NCI-H2227 (cell line): ENCODE measurements around the gene ALK.
"Not testable (repeated sequence)": the region's sequence is repeated elsewhere in the genome, so short reads cannot be mapped to it uniquely, and the experiment has no call there.

Experiments
- DNase-seq: peaks from one replicate; lab custom pipeline; 2025; ENCODE audit not compliant: unreplicated experiment; lab: John Stamatoyannopoulos, UW

The ALK gene

DNA sequence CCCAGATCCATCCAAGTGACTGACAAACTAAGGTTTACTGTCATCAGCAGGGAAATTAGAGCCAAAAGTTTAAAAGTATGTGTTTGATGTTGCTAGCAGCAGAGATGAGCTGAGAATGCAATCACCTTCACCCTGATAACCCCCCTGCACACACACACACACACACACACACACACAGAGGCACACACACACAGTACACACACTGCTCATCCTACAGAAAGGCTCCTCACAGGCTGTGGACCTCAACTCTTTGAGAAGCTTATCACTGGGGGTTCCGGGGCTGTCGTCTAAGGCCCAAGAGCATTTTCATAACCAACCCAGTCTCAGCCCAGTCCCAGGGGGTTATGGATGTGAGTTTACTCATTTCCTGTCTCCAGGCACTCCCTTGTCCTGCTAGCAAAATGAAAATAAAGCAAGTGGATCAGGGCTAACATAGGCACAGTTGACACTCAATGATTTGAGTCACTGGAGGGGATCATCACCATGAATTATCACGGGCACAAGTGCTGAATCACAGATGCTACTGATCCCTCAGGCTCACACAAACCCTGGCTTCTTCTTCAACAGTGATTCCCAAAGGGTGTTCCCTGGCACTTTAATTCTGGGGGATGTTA lies 76.6 kb downstream of the ALK start:
- DNase-seq, result no peak

DNA sequence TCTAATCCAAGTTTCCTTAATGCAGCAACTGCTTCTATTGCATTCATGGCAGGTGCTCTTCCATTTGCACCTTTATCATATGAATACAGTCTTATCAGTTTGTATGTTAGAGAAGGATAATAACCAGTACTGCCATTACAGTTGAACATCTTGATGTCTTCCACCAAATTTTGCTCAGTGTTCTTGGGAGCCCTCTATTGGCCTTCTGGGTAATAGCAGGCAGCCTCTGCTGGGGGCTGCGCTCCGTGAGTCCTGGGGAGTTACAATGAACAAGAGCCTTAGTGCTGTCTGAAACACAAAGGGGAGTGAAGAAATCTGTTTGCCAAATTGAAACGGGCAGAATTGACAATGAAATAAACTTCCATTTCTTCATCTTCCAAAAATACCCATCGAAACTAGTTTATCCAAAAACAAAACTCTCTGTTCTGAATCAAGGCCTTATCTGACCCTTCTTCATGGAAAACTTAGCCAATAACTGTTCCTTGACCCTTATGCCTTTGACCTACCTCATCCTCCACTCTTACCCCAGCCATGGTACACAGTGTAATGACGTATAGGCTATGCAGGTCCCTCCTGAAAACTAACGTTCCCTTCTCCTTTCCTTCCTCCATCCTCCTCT lies 79.9 kb downstream of the ALK start:
- peak; percentile 50 for DNase-seq

DNA sequence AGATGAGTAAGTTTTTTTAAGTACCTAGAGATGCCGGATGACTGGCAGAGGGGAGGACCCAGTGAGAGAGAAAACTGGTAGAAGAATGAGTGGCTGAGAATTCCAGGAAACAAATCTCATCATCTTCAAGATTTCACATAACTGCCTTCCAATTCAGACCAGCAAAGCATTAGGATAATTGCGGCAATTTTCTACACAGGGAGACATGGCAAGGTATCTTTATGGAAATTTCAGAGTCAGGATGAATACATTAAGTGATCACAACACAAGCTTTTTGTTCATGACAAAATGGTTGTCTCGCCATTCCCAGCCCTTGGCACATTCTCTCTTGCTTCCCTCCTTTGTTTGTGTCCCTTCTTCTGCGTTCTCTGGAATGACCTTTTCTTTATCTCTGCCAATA lies 82.1 kb downstream of the ALK start:
- DNase-seq, result peak; percentile 15

DNA sequence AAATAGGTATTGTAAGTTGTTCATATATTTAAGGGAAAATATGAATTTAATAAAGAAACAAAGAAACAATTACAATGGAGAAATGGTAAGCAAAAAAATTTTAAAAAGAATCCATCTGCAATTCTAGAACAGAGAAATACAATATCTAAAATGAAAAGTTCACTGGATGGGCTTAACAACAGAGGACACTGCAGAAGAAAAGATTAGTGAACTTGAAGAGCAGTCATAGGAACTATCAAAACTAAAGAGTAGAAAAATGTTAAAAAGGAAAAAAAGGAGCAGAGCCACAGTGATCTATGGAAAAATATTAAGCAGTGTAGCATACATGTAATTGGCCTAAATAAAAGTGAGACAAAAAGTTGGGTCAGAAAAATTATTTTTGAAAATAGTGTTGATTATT lies 83.5 kb downstream of the ALK start:
- DNase-seq, result no peak

DNA sequence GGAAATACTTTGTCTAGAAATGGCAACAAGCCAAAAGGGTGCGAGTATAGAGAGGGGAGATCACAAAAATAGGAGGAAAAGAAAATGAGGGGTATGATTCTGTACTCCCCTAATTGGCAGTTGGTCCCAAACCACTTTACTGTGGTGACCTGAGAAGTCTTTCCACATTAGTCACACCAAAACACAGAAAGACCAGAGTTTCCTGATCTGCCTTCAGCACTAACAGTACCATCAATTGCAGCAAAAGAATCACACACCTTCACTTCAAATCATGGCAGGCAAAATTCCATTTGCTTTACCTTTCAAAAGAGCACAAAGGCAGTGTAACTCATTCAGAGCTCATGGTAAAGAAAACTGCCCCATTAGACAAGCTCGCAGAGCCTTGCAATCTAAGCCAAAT lies 86.8 kb downstream of the ALK start:
- no peak for DNase-seq

DNA sequence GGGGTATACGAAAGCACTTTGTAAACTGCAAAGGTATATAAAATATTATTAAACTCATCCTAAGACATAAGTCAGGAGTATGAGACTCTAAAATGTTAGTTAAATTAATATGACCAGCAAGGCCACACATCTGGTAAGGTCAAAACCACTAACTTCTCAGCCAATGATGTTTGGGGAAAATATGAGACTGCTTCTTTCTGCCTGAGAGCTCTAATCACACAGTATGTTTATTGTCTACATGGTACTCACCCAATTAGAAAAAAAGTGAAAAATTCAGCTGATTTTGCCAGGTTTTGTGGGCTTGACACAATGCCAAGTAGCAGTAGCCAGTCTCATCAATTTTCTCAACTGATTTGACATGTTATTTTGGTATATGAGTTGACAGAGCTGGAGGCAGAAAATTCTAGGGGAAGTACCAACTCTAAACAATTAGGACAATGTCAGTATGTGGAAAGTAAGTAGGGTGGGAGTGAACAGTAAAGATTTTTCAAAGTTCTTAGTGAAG lies 87.3 kb downstream of the ALK start:
- DNase-seq, result no peak

DNA sequence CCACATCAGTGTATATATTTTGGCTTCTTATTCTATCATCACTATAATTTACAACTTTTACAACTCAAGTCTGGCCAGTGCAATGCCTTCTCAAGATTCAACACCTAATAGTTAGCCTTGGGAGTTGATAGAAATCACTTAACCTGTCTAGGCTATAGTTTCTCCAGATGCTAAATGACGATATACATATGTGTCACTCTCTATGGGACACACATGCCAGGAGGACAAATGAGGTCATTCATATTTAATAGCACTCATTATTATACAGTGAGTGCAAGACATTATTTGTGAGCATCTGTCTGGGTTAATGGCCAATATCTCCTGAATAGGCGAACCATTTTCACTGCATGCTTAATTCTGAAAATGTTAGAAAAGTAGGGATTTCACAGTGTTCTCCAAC lies 89.8 kb downstream of the ALK start:
- DNase-seq, result no peak

DNA sequence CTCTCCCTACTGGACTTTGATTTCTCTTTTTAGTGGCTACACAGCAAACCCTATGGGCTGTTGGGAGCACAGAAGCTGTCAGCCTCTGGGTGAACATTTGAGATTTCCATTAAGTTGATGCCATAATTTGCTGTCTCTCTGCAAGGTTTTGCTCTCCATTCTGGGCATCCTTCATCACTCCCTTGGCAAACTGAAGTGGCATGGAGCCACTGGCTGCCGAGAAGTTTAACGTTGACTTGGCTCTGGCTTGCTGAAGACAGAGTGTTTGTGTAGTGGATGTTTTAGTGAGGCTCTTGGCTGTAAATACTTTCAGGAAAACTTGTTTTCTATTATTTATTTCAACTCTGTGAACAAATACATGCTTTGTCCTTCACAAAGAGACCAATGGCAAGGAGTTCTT lies 91.5 kb downstream of the ALK start:
- no peak for DNase-seq

DNA sequence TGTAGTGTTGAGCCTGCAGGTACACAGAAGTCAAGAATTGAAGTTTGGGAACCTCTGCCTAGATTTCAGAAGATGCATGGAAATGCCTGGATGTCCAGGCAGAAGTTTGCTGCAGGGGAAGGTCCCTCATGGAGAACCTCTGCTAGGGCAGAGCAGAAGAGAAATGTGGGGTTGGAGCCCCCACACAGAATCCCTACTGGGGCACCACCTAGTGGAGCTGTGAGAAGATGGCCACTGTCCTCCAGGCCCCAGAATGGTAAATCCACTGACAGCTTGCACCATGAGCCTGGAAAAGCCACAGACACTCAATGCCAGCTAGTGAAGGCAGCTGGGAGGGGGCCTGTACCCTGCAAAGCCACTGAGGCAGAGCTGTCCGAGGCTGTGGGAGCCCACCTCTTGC lies 97.2 kb downstream of the ALK start:
- DNase-seq, result not testable (repeated sequence)

DNA sequence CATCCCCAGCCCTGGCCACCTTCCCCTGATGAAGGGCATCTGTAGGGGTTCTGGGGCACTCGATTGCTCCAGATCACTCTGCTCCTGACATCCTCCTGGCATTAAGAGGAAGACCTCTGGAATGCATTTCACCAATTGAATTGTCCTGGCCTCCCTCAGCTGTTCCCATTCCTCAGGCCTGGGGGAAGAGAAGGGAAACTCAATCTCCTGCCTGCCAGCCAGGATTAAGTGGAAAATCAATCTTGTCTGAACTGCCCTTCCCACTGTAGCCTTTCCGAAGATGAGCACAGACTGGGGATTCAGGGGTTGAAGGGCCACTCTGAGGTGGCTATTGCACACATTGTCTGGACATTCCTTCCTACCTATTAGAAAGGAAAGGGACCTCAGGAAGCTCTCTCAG lies 99.8 kb downstream of the ALK start:
- DNase-seq, result no peak

DNA sequence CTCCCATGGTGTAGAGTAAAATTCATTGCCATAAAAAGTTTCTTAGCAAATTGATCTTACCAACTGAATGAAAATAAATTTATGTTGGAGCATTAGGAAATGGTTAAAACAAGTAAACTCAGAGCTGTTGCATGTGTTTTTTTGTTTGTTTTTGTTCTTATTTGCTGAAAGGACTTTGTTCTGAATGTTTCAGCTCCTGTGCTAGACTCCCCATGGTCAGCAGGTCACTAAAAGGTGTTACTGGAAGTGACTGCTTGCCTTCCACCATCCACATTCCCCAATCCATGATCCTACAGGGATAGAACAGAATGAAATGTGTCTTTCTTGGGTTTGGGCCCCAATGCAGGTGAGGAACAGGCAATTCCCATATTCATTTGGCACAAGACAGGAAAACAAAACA lies 101.8 kb downstream of the ALK start:
- DNase-seq, result no peak

DNA sequence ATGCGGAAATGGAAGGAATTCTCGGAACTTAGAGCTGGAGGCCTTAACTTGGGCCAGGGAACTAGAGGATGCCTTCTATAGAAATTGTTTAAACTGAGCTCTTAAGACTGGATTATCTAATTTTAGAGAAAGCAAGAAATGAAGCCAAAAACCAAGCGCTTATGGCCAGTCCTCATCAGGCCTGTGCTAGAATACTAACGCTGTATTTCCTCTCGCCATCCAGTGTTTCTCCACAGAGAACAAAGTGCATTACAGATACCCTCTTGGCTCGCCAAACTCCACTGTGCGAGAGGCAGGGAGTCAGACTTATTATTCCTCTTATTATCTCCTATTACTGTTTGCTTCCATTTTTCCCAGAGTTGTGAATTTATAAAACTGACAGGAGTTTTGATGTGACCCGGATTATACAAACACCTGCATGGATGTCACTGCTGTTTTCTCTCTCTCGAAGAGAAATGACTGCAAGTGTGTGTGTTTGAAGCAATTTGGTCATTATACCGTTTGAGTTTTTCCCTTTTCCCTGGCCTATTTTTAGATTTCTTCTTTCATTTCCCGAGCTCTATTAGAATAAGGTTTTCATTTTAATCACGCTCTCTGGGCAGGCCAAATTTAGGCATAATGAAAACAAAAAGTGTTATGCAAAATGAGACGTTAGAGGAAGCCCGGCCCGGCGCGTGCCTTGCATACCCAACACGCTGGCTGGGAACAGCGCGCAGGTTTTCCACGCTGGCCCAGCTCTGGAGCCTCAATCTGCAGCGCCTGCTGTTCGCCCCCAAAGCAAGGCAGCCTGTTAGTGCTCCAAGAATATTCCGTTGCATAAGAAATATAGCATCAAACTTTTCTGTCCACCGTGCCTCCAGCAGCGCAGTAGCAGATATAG lies 103.3 kb downstream of the ALK start:
- DNase-seq, result no peak

DNA sequence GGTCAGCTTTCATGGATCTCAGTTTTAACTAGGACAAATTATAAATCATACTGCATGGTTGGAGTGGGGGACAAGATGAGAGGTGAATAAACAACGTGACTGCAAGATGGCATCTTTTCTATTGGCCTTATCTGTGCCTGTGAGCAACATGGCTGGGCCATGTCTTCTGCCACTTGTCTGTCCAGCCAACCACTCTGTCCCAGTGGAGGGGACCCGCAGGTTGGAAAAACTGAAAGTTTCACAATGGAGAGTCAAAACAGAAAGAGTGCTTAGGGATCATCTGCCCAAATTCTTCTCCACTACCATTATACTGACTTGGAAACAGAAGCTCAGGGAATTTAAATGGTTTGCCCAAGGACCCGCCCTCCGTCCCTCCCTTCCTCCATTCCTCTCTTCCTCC lies 104.1 kb downstream of the ALK start:
- no peak for DNase-seq

DNA sequence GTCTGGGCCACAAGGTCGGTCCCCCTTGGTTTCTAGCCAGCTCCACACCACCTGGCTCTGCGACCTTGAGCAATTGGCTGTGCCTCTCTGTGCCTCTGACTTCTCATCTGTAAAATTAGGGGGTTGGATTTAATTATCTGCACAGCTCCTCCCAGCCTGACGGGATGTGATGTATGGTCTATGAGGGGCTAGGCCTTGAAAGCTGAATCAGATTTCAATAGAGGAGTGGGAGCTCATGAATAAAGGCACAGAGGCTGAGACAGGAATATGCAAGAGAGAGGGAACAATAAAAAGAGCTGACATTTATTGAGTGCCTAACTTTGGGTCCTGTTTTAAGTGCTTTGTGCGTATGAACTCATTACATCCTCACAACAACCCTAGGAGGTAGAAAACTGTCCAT lies 104.7 kb downstream of the ALK start:
- peak; percentile 10 for DNase-seq

DNA sequence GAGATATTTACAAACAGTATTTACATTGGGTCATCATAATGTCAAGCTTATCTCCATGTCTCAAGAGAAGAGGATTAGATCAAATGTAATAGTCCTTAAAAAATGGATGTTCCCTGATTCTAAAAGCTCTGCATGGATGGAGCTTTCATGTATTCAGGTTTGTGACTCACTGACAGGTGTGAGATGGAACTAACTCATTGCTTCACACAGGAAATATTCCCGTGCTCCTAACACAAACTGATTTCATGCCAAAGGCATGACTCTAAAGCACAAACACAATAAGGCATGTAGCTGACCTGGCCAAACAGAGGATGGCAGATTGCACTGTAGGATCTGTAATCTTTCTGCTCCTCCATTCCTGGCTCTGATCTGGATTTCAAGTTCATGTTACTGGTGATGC lies 110.0 kb downstream of the ALK start:
- DNase-seq, result no peak

DNA sequence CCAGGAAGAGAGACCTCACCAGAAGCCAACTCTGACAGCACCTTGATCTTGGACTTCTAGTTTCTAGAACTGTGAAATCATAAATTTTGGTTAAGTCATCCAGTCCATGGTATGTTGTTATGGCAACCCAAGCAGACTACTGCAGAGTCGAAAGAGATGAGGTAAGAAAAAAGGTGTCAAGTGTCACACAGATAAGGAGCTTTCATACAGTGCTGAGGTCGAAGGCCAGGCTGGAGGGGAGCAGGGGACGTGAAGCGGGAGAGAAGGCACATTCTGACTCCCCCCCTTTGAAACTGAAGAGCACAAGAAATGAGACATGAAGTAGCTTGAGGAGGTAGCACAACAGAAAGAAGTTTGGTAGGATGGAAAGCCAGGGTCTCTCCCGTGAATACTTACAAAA lies 110.4 kb downstream of the ALK start:
- DNase-seq, result no peak

DNA sequence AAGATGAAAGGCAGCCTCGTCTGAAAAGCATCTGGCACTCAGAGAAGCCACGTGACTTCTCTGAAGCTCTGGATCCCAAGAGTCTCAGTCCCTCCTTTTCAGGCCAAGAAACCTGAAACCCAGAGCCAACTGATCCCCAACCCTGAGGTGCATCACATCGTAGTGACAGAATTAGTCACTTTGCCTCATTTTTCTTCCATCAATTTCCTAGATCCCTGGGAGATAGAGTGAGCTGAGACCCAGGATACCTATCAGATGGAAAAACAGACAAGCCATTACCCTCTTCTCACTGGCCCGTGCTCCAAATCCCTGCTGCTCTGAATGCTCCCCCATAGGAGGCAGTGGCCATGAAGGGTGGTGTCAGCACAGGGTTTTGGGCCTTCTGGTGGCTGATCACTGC lies 113.1 kb downstream of the ALK start:
- DNase-seq, result no peak

DNA sequence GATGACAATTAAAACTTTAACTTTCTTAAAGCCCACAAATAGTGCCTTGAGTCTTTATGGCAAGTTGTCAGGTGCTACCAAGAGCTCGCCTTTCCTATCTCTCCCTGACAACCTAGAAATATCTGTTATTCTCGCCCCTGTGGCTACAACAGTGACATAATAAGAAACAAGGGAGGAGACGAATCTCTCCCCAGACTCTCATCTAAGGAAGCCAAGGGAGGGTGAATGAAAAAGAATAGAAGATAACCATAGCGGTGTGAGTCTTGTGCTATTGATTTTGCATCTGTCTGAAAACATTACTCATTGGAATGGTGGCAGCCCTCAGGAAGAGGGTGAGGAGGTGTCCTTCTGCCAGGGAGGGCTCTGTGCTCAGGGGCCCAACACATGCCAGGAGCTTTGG lies 114.3 kb downstream of the ALK start:
- no peak for DNase-seq

DNA sequence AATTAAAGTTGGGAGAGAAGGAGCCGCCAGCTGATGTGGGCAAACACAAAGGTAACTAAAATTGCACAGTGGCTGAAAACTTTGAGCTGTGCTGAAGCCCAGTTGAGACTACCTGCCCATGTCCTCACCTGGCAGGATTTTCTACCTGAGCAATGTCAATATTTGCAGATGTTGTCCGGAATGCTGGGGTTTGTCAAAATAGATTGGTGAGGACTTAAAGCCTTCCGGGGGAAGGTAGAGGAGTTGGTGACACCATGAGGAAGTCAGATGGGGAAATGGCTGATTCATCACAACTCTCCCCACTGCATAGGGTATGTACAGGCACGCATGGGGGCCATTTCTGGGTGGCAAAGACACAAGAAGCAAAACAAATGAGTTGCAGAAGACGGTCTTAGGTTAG lies 114.9 kb downstream of the ALK start:
- DNase-seq, result no peak

DNA sequence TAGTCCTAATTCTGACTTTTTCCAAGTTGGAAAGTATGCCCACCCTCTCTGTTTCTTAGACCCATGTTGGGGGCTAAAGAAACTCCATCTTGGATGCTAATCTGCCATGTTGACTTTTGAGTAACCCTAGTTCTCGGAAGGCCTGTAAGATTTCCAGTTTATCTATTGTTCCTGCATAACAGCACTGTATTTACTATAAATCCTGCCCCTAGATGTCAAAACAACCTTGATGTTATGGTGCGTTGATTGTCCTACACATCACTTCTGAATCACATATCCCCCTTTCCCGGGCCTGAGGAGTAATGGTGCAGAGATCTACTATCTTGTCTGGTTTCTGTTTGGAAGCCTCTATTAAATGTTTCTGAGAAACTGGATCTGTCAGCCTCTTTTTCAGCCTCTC lies 116.7 kb downstream of the ALK start:
- no peak for DNase-seq

DNA sequence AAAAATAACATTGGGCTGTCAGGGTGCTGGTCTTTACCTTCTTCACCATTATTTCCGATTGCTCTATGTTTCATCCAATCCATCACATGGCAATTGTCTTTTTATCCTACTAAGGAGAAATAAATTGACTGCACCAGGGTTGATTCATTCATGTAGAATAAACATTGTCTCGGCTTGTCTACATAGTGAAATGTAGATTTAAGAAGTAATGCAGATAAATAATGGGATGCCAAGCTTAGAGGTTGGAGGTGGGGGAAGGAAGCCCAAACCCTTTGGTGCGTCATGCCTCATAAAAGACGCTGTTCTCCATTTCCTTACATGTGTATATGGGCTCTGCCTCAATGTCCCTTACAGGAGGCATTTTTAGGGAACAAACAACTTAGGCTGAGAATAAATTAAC lies 117.8 kb downstream of the ALK start:
- no peak for DNase-seq

DNA sequence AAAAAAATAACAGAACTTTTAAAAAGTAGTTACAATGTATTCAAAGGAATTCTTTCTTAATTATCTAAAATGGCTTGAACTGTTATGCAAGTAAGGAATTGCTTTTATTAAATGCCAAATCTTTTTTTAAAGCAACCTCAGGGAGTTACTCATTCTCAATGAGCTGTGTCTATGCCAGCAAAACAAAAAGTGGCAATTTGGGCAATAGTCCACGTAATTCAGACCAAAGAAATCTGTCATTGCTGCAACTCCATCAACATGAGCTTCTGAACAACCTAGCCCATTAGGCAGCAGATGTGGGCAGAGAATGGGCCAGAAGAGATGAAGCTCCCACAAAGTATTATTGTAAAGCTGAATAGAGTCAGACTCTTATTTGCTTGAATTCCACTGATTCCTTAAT lies 118.4 kb downstream of the ALK start:
- DNase-seq, result no peak
